ENCODE data around the gene WNT7B.
A peak's percentile ranks its signal among the peaks of the same experiment; 100 is the strongest.

WNT7B gene

GRCh38 chr22:46021577-46021976 lies 44.6 kb upstream of the WNT7B start:
- TF ChIP-seq CTCF (IDR thresholded peaks at IDR 0.05) (no peak), ZFX (IDR thresholded peaks at IDR 0.05; ENCODE audit: borderline replicate concordance) (no peak)
- H3K27ac ChIP-seq = 0 out of 2 replicates have a peak overlapping the region, but pooled peaks have one; percentile 8

DNA sequence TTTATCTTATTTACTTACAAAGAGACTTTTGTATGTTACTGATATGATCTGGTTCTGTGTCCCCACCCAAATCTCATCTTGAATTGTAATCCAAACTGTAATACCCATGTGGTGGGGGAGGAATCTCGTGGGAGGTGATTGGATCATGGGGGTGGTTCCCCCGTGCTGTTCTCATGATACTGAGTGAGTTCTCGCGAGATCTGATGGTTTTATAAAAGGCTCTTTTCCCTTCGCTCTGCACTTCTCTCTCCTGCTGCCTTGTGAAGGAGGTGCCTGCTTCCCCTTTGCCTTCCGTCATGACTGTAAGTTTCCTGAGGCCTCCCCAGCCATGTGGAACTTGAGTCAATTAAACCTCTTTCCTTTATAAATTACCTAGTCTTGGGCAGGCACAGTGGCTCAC lies 42.4 kb upstream of the WNT7B start:
- peak overlapping the region; percentile 92 for H3K27ac ChIP-seq
- TF ChIP-seq ZFX (IDR thresholded peaks at IDR 0.05; ENCODE audit: borderline replicate concordance) (no peak), CTCF (IDR thresholded peaks at IDR 0.05) (no peak)

DNA sequence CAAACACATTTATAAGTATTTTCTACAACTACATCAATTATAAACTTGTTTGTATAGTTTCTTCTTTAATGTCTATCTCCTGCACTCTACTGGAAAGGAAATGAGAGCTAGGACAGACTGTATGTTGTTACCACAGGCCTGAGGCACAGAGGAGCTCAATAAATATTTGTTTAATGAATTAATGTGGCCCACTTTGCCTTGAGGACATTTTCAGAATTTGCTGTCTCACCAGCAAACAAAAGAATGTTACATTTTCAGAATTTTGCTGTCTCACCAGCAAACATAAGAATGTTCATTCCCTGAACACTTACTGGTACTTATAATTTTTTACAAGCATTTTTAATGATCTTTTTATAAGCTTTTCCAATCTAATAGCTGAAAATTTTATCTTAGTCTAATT lies 41.9 kb upstream of the WNT7B start:
- H3K27ac ChIP-seq = peak overlapping the region; percentile 92
- no peak for TF ChIP-seq ZFX (IDR thresholded peaks at IDR 0.05; ENCODE audit: borderline replicate concordance)
- TF ChIP-seq CTCF (IDR thresholded peaks at IDR 0.05) = no peak

GRCh38 chr22:46017166-46017565 lies 40.2 kb upstream of the WNT7B start:
- no peak for TF ChIP-seq CTCF (IDR thresholded peaks at IDR 0.05)
- no peak for TF ChIP-seq ZFX (IDR thresholded peaks at IDR 0.05; ENCODE audit: borderline replicate concordance)
- peak overlapping the region; percentile 92 for H3K27ac ChIP-seq

DNA sequence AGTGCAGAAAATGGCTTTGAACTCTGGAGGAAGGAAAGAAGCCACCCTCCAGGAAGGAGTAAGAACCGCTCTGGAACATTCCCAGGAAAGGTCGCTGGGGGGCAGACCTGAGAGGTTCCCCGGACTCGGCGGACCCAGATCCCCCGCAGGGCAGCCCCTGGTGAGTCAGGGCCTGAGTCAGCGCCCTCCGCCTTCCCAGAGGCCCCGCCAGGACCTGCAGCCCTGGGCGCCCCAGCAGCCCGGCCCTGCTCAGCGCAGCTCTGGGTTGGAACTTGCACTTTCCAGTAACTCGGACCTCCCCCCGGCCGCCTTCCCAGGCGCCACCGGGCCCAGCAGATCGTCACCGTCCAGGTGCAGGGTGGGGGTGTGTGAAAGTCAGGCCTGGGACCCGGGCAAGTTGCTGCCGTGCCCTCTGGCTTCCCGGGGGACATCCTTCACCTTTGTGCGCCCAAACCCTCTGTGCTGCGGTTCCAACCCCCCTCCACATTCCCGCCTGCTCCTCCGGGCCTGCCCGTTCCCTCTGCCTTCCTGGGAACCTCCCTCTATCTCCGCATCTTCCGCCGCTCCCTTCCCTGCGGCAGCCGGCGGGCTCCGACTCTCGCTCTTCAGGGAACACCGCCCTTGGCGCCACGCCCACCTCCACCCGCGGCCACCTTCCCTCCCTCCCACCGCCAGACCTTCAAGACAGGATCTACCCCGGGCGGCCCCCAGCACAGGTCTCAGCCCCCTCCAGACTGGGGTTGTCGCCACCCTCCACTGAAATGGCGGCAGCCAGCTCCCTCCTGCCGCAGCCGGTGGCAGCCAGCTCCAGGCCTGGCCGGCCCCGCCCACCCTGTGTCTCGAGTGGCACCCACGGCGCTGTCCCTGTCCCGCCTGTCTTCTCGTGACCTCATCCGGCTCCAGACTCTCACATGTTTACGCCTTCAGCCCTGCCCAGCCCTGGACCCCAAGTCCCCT lies 36.8 kb upstream of the WNT7B start:
- TF ChIP-seq CTCF (IDR thresholded peaks at IDR 0.05) (peak; percentile 82), ZFX (IDR thresholded peaks at IDR 0.05; ENCODE audit: borderline replicate concordance) (no peak)
- peak overlapping the region; percentile 92 for H3K27ac ChIP-seq

DNA sequence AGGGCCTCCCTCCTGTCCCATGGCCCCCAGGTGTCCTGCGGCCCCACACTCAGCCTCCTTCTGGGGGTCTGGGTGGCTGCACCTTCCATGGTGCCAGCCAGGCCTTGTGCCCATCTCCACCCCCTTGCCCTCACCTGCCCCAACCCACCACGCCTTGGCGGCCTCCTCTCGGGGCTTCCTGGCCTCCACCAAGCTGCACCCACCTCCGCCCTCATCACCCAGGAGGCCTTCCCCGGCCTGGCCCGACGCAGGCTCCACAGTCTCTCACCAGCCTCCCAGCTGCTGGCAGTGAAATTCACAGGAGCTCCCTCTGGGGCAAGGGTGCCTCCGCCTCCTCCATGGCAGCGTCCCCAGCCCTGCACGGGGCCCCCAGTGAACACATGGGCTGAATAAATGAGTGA lies 35.9 kb upstream of the WNT7B start:
- H3K27ac ChIP-seq = peak overlapping the region; percentile 92
- no peak for TF ChIP-seq CTCF (IDR thresholded peaks at IDR 0.05)
- no peak for TF ChIP-seq ZFX (IDR thresholded peaks at IDR 0.05; ENCODE audit: borderline replicate concordance)

- TF ChIP-seq CTCF (IDR thresholded peaks at IDR 0.05) = no peak
- TF ChIP-seq ZFX (IDR thresholded peaks at IDR 0.05; ENCODE audit: borderline replicate concordance) = no peak
- H3K27ac ChIP-seq = peak overlapping the region; percentile 92
Observed at GRCh38 chr22:46012182-46012880, 35.4 kb upstream of the WNT7B start.
